HG03066 (cell line): ENCODE measurements around the gene PSMB9.
"Not testable (repeated sequence)": the region's sequence is repeated elsewhere in the genome, so short reads cannot be mapped to it uniquely, and the experiment has no call there.

ENCODE experiments used
- ATAC-seq: cut with Tn5 transposase; IDR thresholded peaks from one replicate; pipeline ENCODE4 v1.9.1; 2021; ENCODE audit warnings: low read depth; ENCODE audit not compliant: unreplicated experiment

Gene PSMB9

GRCh38 chr6:32857156-32857891 is 3.3 kb downstream of the PSMB9 start:
- ATAC-seq: no peak

GRCh38 chr6:32858194-32858593 is 4.2 kb downstream of the PSMB9 start:
- ATAC-seq: no peak

- no peak for ATAC-seq
Measured at GRCh38 chr6:32860674-32861073, 6.7 kb downstream of the PSMB9 start.

DNA sequence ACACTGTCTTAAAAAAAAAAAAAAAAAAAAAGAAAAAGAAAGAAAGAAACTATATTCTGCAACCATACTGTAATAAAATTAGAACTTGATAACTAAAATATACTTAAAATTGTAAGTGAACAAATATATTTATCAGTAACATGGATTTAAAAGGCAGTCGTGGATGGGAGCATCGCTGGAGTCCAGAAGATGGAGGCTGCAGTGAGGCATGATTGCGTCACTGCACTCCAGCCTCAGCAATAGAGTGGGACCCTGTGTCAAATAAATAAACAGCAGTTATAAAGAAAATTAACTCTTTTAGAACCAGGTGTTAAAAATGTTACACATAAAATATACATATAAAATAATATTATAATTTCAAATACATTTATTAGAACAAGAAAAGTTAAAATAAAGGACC is 8.7 kb downstream of the PSMB9 start:
- no peak for ATAC-seq

GRCh38 chr6:32865724-32866443 is 11.9 kb downstream of the PSMB9 start:
- no peak for ATAC-seq

DNA sequence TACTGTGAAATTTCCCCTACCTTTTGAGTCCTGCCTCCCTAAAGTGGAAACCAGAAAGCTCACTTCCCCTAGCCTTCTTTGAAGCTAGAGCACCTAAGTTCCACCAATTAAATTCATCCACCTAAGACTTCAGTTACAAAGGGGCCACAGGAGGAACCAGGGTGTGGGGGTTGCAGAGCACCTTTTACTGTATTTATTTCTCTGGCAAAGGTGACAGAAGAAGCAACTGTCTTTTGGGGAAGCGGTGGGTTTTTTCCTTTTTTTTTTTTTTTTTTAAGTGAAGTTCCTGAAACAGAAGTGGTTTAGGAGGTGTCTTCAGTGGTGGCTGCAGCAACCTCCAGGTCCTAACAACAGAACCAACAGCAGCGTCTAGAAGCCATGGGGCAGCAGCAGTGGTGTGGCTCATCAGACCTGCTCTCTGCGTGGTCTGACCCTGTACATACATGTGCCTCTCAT is 13.1 kb downstream of the PSMB9 start:
- no peak for ATAC-seq

GRCh38 chr6:32867554-32868256 is 13.7 kb downstream of the PSMB9 start:
- ATAC-seq: no peak

GRCh38 chr6:32868257-32868788 is 14.3 kb downstream of the PSMB9 start:
- no peak for ATAC-seq

DNA sequence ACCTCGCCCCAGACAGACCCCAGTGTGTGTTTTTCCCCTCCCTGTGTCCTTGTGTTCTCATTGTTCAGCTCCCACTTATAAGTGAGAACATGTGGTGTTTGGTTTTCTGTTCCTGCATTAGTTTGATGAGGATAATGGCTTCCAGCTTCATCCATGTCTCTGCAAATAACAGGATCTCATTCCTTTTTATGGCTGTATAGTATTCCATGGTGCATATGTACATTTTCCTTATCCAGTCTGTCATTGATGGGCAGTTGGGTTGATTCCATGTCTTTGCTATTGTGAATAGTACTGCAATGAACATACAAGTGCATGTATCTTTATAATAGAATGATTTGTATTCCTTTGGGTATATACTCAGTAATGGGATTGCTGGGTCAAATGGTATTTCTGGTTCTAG is 20.0 kb downstream of the PSMB9 start:
- ATAC-seq: not testable (repeated sequence)

GRCh38 chr6:32876603-32877002 is 22.6 kb downstream of the PSMB9 start:
- no peak for ATAC-seq

DNA sequence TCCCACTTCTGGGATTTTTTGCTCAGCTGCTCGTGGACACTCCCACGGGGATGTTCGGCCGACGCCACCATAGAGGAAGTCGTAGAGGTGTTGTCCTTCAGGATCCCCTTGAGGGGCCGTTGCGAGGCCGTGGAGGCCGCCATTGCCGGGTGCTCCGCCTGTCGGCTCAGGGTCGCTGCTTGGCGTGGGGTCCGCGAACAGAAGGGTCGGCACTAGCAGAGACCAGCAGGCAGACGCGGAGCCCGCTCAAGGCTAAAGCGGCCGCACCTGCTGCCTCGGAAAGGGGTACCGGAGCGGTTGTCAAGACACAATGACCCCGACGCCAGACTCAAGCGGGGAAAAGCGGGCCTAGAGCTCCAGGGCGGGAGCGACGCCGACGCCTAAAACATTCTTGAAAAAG is 25.7 kb downstream of the PSMB9 start:
- no peak for ATAC-seq

DNA sequence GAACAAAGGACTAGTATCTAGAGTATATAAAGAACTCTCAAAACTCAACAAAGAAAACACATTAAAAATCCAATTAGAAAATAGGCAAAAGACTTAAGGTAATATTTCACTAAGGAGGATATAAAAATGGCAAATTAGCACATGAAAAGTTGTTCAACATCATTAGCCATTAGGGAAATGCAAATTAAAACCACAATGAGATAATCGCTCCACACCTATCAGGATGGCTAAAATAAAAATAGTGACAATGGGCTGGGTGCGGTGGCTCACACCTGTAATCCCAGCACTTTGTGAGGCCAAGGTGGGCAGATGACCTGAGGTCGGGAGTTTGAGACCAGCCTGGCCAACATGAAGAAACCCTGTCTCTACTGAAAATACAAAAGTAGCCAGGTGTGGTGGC is 27.0 kb downstream of the PSMB9 start:
- not testable (repeated sequence) for ATAC-seq

DNA sequence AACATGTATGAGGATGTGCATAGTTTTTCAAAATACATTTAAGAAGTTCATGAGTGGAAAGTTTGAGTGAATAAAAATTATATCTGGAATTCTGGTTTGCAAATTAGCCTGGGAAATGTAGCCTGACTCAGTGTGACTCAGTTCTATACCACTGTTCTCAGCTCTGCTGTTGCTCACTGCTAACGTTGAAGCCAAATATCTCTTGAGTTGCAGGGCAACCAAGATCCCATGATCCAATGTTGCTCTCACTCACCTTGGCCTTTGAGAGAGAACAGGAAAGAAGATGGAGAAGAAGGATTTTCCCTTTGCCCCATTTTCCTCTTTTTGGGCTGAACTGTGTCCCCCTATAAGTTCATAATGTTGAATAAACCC is 28.9 kb downstream of the PSMB9 start:
- ATAC-seq: no peak

- no peak for ATAC-seq
Measured at GRCh38 chr6:32883789-32884188, 29.8 kb downstream of the PSMB9 start.

DNA sequence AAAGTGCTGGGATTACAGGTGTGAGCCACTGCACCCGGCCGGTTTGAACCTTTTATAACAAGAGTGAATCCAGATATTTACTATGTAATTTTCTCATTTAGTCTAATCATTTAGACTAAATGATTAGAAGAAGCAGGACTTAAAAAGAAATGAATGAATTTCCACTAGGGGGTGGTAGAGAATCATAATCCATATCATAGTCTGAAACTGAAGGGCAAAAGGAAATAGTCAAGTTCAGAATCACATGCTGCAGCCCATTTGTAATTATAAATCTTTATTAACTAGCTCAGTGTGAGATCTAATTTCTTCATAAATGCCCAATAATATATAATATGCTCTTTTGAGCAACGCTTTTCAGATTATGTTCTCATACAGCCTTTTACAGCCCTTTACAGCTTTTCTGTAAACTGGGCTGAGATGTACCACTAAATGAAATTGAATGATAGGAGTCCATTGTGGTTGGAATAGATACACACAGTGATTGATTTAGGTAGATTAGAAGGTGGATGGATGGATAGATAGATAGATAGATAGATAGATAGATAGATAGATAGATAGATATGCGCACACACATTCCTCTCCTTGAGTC is 31.8 kb downstream of the PSMB9 start:
- no peak for ATAC-seq

GRCh38 chr6:32886681-32887383 is 32.8 kb downstream of the PSMB9 start:
- ATAC-seq: no peak

DNA sequence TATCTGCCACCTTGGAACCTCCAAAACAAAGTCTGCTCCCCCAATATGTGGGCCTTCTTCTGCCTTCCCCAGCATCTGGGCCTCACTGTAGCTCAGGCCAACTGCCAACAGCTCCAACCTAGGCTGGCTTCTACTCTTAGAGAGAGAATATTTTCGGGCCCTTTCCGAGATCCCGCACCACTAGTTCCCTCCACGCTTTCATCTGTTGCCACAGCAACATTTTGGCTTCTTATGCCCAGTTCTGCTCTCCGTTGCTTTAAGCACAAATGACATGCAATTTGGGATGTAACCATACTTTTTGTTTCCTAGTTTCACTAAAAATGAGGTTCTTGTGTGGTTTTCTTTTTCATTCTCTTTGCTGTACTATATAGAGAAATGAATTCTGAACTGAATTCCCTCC is 33.6 kb downstream of the PSMB9 start:
- no peak for ATAC-seq

- no peak for ATAC-seq
Measured at GRCh38 chr6:32888576-32888975, 34.6 kb downstream of the PSMB9 start.

GRCh38 chr6:32889533-32889932 is 35.5 kb downstream of the PSMB9 start:
- no peak for ATAC-seq

GRCh38 chr6:32890831-32891230 is 36.8 kb downstream of the PSMB9 start:
- ATAC-seq: no peak
